GM12892 (cell line): Measurements from ENCODE around the gene HSPA4.

Source experiments
- POLR2A ChIP-seq: IDR thresholded peaks from 2 replicates; pipeline ENCODE4 v1.6.1; 2011; ENCODE audit warnings: low read depth, low read length, control low read depth
- POLR2AphosphoS5 ChIP-seq: IDR thresholded peaks from 2 replicates; pipeline ENCODE4 v1.6.1; 2011; ENCODE audit warnings: low read depth, low read length, control low read depth

- TF ChIP-seq POLR2AphosphoS5 (no peak), POLR2A (no peak)
Measured at GRCh38 chr5:133129950-133130349, 78.1 kb downstream of the HSPA4 start.
